G401 (cell line): ENCODE measurements around the gene DAD1. TPM values are rescaled to one million over a fixed set of nuclear protein-coding genes. Genes with fewer than 3 reads are reported as not detected.
"Not testable (repeated sequence)": the region's sequence is repeated elsewhere in the genome, so short reads cannot be mapped to it uniquely, and the experiment has no call there.

Experiments
- DNase-seq: peaks from one replicate; pipeline ENCODE4 v3.0.0-alpha.2; 2015; ENCODE audit warnings: low spot score
- in situ Hi-C: cut with HindIII; loops from 2 replicates; pipeline ENCODE4 v1.10.0; 2016; ENCODE audit warnings: low sequenced_read_pairs, mixed read lengths
- total RNA-seq: library from RNA; depleted of rRNA; stranded (reverse); fragments of >200 nt; shearing (Covaris generic); gene quantifications from 2 replicates; pipeline ENCODE4 v1.2.3, GENCODE V29; 2014

DAD1 gene
- total RNA-seq, 1 experiment from 2014 or later = 381 TPM

DNA sequence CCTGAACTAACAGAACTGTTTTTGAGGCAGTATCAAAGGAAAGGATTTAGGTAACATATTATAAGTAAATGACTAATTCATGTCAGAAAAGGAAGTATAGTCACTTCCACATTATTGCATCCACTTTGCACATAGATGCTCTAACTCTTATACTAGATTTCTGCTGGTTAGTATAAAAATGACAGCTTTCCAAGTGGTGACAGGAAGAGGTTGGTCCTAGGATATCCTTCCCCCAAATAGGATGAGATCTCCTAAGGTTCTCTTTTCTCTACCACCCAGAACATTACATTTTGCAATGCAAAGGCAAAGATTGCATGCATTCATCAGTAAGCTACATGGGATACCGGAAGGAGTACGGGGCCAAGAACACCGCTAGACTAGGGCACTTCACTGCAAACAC, 15.2 kb downstream of the DAD1 start:
- in situ Hi-C loops = no loop called here
- no peak for DNase-seq

DNA sequence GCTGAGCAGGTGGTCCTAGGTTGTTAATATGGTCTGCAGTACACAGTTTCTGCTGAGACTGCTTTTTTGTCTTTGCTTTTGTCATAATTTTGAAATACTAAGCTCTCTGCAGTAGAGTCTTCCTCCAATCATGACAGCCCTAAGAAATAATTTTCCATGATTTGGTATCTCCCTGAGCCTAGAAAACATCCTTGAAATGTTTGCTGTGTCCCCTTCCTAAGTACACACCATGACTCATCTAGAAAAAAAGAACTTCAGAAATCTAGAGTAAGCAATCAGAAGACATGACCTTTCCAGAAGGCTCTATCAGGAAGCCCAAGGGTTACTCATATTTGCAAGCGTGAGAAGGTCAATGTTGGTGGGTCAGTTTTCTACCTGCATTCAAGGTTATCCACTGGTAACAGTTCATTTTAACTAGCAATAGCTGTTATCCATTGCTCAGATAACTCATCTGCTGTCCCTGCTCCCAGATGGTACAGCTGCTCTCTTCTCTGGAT, 16.4 kb downstream of the DAD1 start:
- no peak for DNase-seq
- in situ Hi-C loops = no loop called here

DNA sequence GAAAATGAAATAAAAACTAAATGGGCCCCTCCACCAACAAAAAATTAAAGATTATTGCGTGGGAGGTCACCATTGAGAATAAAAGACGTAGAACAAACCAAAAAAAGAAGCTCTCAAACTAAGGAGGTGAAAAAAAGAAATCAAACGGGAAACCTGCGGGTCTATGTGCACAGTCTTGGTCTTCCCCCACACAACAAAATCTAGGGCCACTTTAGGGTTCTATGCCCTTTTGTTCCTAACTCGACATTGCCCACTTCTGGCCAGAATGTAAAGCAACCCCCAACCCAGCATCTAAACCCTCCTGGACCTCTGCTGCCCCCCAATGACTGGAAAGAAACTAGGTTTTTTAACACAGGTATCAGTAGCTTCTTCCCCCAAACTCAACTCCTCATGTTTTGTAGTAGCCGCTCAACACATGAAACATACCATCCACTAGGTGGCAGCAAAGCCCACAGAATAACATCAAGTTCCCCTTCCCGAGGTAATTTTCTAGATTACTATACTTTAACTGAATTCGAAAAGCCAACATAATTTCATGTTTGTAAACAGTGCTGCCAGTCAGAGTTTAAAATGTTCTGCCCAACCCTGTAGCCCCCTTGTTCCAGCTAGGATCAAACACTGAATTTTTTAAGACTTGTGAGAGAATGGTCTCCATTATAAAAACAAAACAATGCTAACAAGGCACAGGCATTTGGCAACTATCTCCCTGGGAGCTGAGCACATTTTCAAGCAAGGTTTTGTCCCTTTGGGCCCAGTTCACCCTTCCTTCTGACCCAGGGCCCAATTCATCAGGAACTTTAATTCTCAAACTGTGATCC, 18.7 kb downstream of the DAD1 start:
- in situ Hi-C loops = no loop called here
- DNase-seq = peak; percentile 90

DNA sequence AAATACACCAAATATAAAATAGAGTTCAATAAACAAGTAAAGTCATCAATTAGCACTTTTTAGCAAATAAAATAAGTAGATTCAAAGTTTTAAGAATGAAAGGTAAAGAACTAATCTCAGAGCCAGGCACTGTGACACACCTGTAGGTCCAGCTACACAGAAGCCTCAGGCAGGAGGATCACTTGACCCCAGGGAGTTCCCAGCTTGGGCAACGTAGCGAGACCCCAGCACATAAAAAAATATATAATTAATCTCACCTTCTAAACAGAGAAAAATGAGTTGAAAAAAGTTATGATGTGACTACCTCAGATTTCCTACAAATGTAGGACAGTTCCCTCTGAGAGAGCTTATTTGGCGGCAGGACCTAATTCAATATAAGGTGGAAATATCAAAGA, 19.3 kb downstream of the DAD1 start:
- in situ Hi-C loops = no loop called here
- DNase-seq = no peak

DNA sequence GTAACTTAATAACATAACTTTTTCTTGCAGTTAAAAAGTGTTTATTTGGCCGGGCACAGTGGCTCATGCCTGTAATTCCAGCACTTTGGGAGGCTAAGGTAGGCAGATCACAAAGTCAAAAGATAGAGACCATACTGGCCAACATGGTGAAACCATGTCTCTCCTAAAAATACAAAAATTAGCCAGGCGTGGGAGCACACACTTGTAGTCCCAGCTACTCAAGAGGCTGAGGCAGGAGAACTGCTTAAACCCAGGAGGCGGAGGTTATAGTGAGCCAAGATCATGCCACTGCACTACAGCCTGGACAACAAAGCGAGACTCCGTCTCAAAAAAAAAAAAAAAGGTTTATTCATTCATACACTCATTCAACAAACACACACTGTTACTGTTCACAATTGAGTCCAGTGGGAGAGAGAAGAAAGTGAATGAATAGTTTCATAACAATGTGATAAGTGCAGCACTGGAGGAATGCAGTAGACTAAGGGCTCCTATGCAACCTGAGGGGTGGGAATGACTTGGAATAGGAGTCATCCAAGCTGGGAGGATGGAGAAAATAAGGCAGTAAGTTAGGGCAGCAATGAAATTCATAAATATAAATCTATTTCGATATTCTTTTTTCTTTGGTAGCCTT, 19.8 kb downstream of the DAD1 start:
- DNase-seq = no peak
- in situ Hi-C loops = no loop called here

DNA sequence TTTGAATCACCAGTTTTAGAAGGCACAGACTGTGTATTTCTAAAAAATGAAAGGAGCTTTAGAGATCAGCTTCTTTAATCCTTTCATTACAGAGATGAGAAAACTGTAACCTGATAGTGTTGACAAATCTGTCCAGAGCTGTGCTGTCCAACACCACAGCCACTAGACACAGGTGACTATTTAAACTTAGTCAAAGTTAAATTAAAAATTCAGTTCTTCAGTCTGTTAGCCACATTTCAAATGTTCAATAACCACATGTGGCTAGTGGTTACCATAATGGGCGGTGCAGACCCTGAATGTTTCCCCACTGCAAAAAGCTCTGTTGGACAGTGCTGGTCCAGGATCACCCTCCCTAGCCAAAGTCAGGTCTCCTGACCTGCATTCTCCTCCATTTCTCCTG, 21.6 kb downstream of the DAD1 start:
- no peak for DNase-seq
- in situ Hi-C loops = no loop called here

DNA sequence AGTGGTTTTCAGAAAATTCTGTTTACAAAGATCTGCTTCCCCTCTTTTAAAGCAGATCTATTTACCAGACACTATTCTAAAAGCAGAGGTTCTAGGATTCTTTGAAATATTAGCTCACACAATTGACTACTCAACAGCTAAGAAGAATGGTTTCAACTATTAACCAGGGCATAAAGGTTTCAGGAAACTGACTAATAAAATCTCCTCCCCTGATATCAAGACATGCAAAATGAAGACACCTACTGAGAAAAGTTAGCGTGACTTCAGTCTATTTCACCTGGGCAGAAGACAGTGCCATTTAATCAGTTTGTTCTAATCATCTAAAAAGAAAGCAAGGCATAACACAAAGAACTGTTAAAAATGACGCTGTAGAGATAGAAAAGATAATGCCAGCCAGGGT, 22.2 kb downstream of the DAD1 start:
- DNase-seq = no peak
- in situ Hi-C loops = no loop called here

DNA sequence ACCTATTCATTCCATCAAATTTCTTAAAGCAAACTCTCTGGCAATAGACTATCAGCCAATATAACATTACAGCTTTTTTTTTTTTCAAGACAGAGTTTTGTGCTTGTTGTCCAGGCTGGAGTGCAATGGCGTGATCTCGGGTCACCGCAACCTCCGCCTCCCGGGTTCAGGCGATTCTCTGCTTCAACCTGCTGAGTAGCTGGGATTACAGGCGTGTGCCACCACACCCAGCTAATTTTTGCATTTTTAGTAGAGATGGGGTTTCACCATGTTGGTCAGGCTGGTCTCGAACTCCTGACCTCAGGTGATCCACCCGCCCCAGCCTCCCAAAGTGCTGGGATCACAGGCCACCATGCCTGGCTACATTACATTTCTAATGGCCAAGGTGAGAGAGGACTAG, 22.8 kb downstream of the DAD1 start:
- in situ Hi-C loops, DNase-seq: not testable (repeated sequence)

DNA sequence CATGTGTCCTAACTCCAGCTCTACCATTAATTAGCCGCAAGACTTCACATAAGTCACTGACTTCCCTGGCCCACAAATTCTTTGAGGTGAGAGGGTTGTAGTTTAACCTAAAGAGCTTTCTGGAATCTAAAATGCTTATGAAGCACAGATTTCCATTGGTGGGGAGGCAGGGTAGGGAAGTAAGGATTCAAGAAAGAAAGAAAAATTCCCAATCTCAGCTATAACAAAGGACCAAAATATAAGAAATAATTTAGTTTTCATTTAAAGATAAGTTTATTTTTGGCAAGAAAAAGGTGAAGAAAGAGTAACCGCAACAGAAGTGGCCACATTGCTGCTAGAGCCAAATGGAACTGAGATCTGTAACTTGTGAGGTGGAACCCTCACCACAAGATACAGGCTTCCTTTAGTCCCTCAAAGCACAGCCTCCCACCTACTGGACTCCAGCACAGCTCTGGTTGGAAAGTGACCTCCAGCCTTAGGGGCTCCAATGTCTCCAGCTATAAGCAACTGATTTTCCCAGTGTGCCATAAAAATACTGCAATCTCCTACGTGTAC, 23.6 kb downstream of the DAD1 start:
- no peak for DNase-seq
- in situ Hi-C loops = no loop called here

DNA sequence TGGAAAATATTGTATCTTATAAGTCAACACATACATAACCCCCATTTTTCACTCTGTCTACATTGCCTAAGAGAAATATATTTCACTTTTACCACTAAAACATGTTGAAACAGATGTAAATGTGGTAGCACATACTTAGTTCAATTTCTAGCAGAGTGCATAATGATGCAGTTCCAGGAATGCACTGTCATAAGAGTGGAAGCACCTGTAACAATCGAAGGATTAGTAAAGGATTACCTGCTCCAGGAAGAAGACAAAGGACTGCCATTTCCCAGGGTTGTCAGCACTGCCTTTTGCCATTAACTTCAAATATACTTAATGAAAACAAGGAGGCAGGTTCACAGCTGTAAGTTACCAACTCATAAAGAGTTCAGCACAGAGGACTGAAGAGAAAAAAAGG, 24.6 kb downstream of the DAD1 start:
- in situ Hi-C loops = no loop called here
- no peak for DNase-seq

DNA sequence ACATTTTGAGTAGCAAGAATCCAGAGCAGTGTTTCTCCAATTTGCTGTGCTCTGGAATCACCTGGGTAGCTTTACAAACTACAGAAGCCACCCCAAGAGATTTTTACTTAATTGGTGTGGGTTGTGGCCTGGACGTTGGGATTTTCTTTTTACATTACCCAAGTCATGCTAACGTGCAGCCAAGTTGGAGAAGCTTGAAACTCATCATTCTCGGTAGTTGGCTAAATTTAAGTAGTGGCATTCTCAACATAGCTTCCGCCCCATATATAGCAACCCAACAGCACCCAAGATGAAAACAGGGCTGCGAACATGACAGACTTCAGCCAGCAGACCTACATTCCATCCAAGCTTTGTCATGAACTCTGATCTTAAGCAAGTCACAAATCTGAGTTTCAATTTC, 25.0 kb downstream of the DAD1 start:
- in situ Hi-C loops = no loop called here
- no peak for DNase-seq

DNA sequence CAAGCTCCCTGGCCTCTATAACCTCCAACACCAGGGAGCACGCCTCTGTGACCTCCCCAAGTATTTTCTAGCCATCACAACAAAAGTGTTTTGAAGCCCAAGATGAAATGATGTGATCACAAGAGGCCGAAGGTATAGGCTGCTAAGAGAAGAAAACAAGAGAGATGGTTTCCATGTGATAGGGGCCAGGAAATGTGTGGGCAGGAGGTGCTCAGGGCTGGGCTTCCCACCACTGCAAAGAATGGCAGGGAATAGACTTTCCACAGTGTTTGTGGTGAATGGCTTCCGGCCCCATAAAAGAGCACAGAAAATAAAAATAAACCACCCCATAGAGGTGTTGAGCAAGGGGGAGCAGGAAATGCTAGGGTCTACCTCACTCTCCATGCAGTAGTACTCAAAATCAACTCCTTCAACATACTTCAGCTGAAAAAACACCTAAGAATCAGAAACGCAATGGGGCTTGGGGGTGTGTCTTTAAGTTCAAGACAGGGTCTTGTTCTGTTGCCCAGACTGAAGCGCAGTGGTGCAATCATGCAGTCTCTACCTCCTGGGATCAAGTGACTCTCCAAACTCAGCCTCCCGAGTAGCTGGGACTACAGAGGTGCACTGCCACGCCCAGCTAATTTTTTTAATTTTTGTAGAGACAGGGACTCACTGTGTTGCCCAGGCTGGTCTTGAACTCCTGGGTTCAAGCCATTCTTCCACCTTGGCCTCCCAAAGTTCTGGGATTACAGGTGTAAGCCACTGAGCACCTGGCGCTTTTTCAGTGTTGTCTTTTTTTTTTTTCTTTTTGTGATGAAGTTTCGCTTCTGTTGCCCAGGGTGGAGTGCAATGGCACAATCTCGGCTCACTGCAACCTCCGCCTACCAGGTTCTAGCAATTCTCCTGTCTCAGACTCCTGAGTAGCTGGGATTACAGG, 27.1 kb downstream of the DAD1 start:
- DNase-seq = no peak
- in situ Hi-C loops = no loop called here

DNA sequence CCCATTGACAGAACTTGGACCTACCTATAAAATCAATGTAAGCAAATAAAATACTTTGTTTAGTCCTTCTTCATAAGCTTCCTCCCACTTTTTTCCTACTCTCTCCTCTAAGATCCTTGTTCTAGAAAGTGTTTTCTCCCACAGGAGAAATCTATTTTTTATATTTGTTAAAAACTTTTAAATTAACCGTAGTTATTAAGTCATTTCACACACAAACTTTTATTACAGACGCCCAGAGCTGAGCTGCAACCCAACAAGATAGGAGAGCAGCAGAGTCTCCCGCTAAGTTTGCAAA, 27.7 kb downstream of the DAD1 start:
- DNase-seq = no peak
- in situ Hi-C loops = no loop called here

DNA sequence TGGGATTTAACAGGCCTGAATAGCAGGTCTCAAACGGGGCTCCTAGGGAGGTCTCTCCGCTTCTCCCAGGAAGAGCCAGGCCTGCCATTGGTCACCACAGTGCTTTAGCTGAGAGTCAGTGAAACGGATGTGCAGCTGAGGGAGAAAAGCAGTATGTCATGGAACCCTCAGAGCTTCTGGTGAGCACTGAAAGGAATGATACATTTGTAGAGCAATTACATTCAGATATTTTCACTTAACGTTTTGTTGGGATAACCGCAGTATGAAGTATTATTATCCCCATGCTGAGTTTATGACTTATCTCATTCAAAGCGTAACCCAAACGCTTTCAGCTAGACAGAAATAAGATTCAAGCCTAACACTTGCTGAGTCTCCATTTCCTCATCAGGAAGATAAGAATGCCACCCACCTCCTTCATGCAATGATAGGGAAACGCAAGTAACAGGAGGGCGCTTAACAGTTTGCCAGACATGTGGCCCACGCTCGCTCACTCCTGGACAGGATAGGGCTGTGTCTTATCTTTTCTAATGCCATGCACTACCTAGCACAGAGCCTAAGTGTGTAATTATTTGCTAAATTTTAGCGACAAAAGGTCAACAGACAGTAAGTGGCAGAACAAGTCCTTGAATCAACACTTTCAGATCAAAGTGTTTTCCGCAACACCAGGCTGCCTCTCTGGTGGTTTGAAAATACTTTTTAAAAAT, 28.2 kb downstream of the DAD1 start:
- no peak for DNase-seq
- in situ Hi-C loops = no loop called here

DNA sequence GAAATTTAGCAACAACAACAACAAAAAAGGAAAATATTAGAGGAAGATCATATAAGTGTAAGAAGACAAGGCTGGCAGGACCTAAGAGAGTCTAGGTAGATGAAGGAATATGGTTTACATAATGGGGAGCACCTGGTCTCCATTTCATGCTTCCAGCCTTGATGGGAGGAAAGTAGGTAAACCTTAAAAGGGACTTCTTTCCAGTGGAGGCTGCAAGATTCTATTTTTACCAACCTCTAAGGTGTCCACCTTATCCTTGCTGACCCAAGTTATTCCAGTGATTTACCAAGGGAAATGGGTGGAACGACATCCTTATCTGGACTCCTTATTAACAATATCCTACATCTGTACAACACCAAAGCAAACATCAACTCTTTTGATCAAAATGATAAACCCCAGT, 30.0 kb downstream of the DAD1 start:
- in situ Hi-C loops = no loop called here
- no peak for DNase-seq

DNA sequence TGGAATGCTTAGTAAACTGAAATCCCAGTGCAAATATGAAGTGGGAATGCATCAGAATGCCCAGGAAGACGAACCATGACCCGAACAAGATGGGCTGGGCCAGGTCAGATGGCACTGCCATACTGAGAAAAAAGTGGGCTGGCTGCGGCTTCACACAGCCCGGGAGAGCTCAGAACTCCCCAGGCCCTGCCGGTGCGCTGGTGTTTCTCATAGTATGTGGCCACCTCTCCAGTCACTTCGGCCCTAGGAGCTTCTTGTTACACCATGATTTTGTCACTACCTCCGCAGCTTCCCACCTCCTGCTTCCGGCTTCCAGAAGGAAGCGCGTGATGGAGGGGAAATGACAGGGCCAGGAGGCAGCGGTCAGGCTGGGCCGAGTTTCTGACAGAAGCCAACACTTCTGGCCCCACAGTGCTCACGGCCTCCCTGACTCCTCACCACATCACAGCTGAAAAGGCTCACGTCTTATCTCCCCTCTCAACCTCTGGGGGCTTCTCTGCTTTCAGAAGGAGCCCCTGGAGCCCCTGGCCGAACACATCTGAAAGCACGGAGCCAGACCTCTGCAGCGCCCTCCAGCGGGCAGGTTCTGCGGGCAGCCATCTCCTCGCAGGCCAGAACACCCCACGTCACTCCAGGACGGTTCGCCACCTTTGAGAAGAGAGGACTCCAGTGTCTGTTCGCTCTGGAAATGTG, 30.7 kb downstream of the DAD1 start:
- no peak for DNase-seq

DNA sequence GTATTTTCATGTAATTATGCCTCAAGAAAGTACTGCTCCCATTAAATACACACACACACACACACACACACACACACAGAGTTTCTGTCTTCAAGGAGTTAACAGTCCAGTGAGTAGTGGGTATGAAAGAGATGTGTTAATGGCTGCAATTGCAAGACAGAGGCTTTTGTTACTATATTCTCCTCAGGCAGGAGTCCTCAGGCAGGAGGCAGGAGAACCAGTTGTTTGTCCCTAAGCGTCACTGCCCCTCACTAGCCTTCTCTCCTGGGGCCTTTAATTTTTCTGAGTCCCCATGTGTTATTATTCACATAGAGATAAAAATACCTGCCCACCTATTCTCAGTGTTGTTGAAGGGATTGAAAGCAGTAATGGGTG, 31.2 kb downstream of the DAD1 start:
- no peak for DNase-seq
- in situ Hi-C loops = no loop called here

More for the DNA sequence above, 30.7 kb downstream of the DAD1 start:
- in situ Hi-C loops = no loop called here

DNA sequence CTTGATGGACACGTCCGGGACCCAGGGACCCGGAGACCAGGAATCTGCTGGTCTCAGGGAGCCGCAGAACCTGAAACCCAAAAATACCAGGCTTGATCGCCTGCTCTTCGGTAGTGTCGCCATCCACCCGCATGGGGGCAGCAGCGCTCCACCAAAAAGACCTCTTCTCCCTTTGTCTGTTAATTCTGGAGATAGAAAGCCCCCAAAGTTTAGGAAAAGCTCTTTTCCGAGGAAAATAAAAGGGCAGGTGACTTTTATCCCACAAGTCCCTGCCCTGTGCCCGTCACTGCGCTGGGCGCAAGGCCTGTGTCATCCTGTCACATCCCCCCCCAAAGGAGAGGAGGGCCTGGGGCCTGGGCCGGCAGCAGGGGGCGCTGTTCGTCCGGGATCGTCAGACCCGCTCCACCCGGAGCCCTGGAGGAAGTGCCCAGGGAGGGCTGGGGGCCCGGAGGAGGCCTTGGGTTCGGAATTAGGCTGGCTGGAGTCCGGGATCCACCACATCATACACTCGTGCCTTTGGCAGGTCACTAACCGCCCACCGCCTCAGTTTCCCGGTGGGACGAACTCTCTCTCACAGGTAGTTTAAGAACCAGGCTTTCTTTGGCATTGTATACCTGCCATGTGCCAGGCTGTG, 31.9 kb downstream of the DAD1 start:
- DNase-seq = peak; percentile 71
- in situ Hi-C loops = no loop called here
